NCI-H510A treated with DMSO at 0.1 percent for 48 hours (cell line): ENCODE data around the gene ASCL2.

Source experiments
- DNase-seq: peaks from one replicate; lab custom pipeline; 2025; lab: John Stamatoyannopoulos, UW

ASCL2 gene

GRCh38 chr11:2270322-2271076 lies at the start of gene ASCL2:
TSS of gene ASCL2 (minus strand) at chr11:2270588. CDS start at chr11:2270332, 256 bp downstream.
- no peak for DNase-seq

- DNase-seq = no peak
Observed at GRCh38 chr11:2319791-2320472, 49.5 kb upstream of the ASCL2 start.

GRCh38 chr11:2318707-2319106 lies 48.3 kb upstream of the ASCL2 start:
- DNase-seq = no peak

GRCh38 chr11:2318123-2318522 lies 47.7 kb upstream of the ASCL2 start:
- no peak for DNase-seq

- DNase-seq = no peak
Observed at GRCh38 chr11:2317354-2318050, 47.1 kb upstream of the ASCL2 start.

- DNase-seq = no peak
Observed at GRCh38 chr11:2316963-2317244, 46.5 kb upstream of the ASCL2 start.

GRCh38 chr11:2316169-2316962 lies 46.0 kb upstream of the ASCL2 start:
- no peak for DNase-seq

GRCh38 chr11:2315395-2316168 lies 45.2 kb upstream of the ASCL2 start:
- no peak for DNase-seq

- DNase-seq = no peak
Observed at GRCh38 chr11:2314525-2315394, 44.4 kb upstream of the ASCL2 start.

- no peak for DNase-seq
Observed at GRCh38 chr11:2314136-2314524, 43.7 kb upstream of the ASCL2 start.

GRCh38 chr11:2313051-2313951 lies 42.9 kb upstream of the ASCL2 start:
- no peak for DNase-seq

- no peak for DNase-seq
Observed at GRCh38 chr11:2312232-2313042, 42.0 kb upstream of the ASCL2 start.

- DNase-seq = no peak
Observed at GRCh38 chr11:2311353-2312133, 41.2 kb upstream of the ASCL2 start.

GRCh38 chr11:2310786-2311352 lies 40.5 kb upstream of the ASCL2 start:
- no peak for DNase-seq

- no peak for DNase-seq
Observed at GRCh38 chr11:2310073-2310785, 39.8 kb upstream of the ASCL2 start.

GRCh38 chr11:2309251-2310072 lies 39.1 kb upstream of the ASCL2 start:
- no peak for DNase-seq
